Measurements from ENCODE around the gene JOSD2.

The JOSD2 gene

DNA sequence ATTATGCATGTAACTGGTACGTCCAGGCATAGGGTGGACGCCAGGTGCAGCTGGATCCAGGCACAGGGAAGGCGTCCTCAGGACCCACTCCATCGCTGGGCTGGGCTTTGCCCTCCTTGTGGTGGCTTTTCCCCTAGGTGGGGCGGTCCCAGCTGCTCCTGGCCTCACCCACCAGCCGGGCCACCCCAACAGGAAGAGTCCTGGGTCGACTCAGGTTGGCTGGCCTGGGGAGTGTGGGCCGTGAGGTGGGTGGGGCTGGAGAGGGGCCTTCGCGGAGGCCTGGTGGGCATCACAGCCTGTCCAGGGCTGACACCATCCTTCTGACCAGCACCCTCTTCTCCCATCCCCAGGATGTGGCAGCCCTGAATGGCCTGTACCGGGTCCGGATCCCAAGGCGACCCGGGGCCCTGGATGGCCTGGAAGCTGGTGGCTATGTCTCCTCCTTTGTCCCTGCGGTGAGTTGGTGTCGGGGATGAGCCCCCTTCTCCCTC is 31.2 kb downstream of the JOSD2 start:
- TF ChIP-seq, protein P1, sequence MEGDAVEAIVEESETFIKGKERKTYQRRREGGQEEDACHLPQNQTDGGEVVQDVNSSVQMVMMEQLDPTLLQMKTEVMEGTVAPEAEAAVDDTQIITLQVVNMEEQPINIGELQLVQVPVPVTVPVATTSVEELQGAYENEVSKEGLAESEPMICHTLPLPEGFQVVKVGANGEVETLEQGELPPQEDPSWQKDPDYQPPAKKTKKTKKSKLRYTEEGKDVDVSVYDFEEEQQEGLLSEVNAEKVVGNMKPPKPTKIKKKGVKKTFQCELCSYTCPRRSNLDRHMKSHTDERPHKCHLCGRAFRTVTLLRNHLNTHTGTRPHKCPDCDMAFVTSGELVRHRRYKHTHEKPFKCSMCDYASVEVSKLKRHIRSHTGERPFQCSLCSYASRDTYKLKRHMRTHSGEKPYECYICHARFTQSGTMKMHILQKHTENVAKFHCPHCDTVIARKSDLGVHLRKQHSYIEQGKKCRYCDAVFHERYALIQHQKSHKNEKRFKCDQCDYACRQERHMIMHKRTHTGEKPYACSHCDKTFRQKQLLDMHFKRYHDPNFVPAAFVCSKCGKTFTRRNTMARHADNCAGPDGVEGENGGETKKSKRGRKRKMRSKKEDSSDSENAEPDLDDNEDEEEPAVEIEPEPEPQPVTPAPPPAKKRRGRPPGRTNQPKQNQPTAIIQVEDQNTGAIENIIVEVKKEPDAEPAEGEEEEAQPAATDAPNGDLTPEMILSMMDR (IDR thresholded peaks at IDR 0.05; ENCODE audit: low read depth, low read length) = no peak
- Histone ChIP-seq H3K4me3 (ENCODE audit: low read depth, low read length) (no peak overlapping the region), H3K36me3 (peaks cover 9% of the 10 kb centered on the region), H3K9me3 (no peaks in the 10 kb centered on the region), H3K4me1 (no peaks in the 10 kb centered on the region; the same call in 1 of the 2 replicates), H3K27me3 (no peaks in the 10 kb centered on the region)
- DNase-seq = no peak

DNA sequence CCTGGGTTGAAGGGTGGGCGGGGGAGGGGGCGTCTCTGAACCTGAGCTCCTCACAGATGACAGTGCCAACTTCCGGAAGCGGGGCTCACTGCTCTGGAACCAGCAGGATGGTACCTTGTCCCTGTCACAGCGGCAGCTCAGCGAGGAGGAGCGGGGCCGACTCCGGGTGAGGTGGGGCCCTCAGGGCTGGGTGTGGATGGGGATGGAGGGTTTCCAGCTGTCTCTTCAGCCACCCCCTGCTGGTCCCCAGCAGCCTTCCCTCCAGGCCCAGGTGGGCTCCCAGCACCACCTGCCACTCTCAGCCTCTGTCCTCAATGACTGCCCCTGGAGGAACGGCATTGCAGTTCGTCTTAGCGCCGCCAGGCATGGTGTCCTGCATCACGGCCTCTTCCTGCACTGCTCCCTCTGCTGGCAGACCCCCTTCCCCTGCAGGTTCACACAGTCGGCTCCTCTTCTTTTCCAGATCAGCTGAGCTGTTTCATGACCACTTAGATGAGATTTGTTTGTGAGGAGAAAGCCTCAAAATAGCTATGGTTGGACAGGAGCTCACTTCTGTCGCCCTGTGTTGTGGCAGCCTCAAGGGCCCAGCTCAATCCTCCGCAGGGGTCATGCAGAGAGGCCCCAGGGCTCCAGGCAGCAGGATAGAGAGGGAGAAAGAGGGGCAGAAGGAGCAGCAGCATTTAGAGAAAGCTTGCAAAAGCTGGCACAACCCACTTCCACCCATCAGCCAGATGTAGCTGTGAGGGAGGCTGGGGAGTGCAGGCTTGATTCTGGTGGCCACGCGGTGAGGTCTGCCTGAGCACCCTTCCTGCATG is 31.9 kb downstream of the JOSD2 start:
- DNase-seq = peak; percentile 81
- Histone ChIP-seq H3K27me3 (no peaks in the 10 kb centered on the region), H3K4me3 (ENCODE audit: low read depth, low read length) (no peak overlapping the region), H3K9me3 (no peaks in the 10 kb centered on the region), H3K36me3 (peaks cover 9% of the 10 kb centered on the region), H3K4me1 (no peaks in the 10 kb centered on the region; the same call in 1 of the 2 replicates)
- TF ChIP-seq, protein P1 (IDR thresholded peaks at IDR 0.05; ENCODE audit: low read depth, low read length) = peak; percentile 92

DNA sequence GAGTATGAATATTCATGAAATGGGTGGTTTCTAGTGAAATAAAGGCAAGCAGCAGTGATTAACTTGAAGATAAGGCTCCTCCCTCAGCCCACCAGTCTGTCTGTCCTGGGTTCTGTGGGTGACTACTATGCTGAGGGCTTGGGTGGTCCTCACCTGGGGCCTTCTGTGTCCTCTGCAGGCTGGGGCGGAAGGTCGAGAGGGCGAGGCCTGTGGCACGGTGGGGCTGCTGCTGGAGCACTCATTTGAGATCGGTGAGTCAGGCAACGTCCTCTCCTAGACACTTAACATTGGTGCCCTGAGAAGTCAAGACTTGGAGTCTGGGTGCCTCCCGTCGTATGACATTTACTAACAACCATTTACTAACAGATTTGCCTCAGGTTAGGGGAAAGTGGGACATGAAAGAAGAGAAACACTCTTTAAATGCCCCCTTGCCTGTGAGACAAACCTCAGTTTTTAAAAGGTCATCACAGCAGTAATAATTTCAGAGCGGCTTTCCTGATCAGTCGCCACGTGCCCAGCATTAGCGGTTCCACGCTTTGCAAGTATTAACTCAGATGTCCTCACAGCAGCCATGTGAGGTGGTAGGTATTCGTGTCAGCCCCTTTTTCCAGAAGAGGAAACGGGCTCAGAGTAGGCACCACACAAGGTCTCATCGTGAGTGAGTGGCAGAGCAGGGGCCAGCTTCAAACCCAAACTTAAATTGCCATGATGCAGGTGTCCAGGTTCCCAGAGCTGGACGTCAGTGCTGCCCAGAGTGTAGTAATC is 33.1 kb downstream of the JOSD2 start:
- Histone ChIP-seq H3K4me3 (ENCODE audit: low read depth, low read length) (no peak overlapping the region), H3K36me3 (peaks cover 9% of the 10 kb centered on the region), H3K4me1 (no peaks in the 10 kb centered on the region; the same call in 1 of the 2 replicates), H3K9me3 (no peaks in the 10 kb centered on the region), H3K27me3 (no peaks in the 10 kb centered on the region)
- TF ChIP-seq, protein P1 (IDR thresholded peaks at IDR 0.05; ENCODE audit: low read depth, low read length) = no peak
- DNase-seq = no peak

DNA sequence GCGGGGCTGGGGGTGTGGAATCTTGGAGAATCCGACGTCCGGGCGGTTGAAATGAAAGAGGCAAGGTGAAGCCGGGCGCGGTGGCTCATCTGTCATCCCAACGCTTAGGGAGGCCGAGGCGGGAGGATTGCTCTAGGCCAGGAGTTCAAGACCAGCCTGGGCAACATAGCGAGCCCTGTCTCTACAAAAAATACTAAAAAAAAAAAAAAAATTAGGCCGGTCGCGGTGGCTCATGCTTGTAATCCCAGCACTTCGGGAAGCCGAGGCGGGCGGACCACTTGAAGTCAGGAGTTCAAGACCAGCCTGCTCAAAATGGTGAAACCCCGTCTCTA is 34.1 kb downstream of the JOSD2 start:
- Histone ChIP-seq H3K27me3 (no peaks in the 10 kb centered on the region), H3K36me3 (peaks cover 9% of the 10 kb centered on the region), H3K9me3 (no peaks in the 10 kb centered on the region), H3K4me1 (no peaks in the 10 kb centered on the region; the same call in 1 of the 2 replicates), H3K4me3 (ENCODE audit: low read depth, low read length) (peak overlapping the region; percentile 85)
- TF ChIP-seq, protein P1 (IDR thresholded peaks at IDR 0.05; ENCODE audit: low read depth, low read length) = no peak
- no peak for DNase-seq

DNA sequence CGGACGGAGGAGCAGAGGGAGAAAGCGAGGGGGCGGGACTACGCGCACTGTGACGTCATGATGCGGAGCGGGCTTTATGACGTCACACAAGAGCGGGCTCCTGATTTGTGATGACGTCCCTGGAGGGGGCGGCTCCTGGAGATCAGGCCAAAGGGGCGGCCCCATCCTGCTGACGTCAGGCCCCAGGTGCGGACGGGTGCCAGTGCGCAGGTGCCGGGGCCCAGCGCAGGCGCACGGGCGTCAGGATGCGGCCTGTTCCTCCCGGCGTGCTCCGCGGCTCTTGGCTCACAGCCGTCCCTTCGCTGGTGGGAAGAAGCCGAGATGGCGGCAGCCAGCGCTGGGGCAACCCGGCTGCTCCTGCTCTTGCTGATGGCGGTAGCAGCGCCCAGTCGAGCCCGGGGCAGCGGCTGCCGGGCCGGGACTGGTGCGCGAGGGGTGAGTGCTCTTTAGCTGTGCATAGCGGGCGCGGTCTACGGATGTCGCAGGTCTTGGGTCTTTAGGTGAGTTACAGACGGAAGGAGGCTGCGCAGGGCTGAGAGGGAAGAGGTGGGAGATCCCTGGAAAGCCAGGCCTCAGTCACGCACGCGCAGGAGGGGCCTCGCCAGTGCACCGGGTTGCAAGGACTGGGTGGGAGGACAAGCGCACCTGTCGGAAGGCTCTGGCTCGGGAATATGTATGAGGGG is 34.6 kb downstream of the JOSD2 start, which contains the start of the genes EMC10 and GARIN5A:
EMC10 (plus strand) TSS at position 284 of the 683 bp plus-strand sequence; CDS start at position 322, 38 bp downstream.
GARIN5A (minus strand) TSS at position 625 of the 683 bp plus-strand sequence; CDS start at position 165, 460 bp downstream.
- Histone ChIP-seq H3K9me3 (no peaks in the 10 kb centered on the region), H3K27me3 (no peaks in the 10 kb centered on the region), H3K36me3 (peaks cover 9% of the 10 kb centered on the region), H3K4me3 (ENCODE audit: low read depth, low read length) (peak within 1 kb of the TSS; percentile 85), H3K4me1 (no peaks in the 10 kb centered on the region; the same call in 1 of the 2 replicates)
- DNase-seq = peak; percentile 93
- TF ChIP-seq, protein P1 (IDR thresholded peaks at IDR 0.05; ENCODE audit: low read depth, low read length) = no peak
